ENCODE data around the gene SRSF10.

Gene SRSF10

DNA sequence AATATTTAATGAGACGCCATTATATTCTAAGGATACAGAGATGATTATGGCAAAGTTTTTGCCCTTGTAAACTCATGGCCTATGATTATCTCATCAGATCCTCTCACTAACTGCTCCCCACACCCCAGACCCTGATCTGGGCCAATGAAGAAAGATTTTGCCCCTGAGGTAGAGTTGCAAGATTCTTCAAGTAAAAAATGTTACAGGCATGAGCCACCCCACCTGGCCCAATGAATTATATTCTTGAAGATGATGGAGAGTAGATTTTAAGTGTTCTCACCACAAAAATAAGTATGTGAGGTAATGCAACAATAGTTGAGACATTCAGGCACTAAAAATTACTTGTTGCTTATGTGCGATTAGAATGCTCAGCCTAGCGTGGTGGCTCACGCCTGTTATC lies 65.2 kb downstream of the SRSF10 start:
- no peak overlapping the region for H3K4me3 Mint-ChIP-seq

More for the DNA sequence above, 65.2 kb downstream of the SRSF10 start:
- H3K27ac Mint-ChIP-seq: no peak overlapping the region
- no peaks in the 10 kb centered on the region for H3K9me3 Mint-ChIP-seq
- H3K36me3 Mint-ChIP-seq (ENCODE audit: low read depth): no peaks in the 10 kb centered on the region
- no peaks in the 10 kb centered on the region for H3K27me3 Mint-ChIP-seq
- peaks cover 52% of the 10 kb centered on the region for H3K4me1 Mint-ChIP-seq (ENCODE audit: low read depth)
